ENCODE data around the gene CDKN2A. TPM values are rescaled to one million over a fixed set of nuclear protein-coding genes. Genes with fewer than 3 reads are reported as not detected.

The CDKN2A gene
- total RNA-seq, 1 experiment from 2014 or later, result 257 TPM

GRCh38 chr9:21941337-21941995 lies 52.7 kb downstream of the CDKN2A start:
- intact Hi-C loops (cut with micrococcal nuclease; ENCODE audit: unreplicated experiment), result no loop called here
- CTCF ChIA-PET, result no interaction called here
- DNase-seq, result no peak
- H3K27me3 Mint-ChIP-seq (ENCODE audit: unreplicated experiment), result no peaks in the 10 kb centered on the region
- H3K36me3 Mint-ChIP-seq (ENCODE audit: insufficient read depth, unreplicated experiment), result no peaks in the 10 kb centered on the region
- no peak overlapping the region for H3K4me3 Mint-ChIP-seq (ENCODE audit: low read depth, unreplicated experiment)
- H3K9me3 Mint-ChIP-seq (ENCODE audit: low read depth, unreplicated experiment), result no peaks in the 10 kb centered on the region
- no TSS peak for BruUV-seq (replicated peaks)
- H3K4me1 Mint-ChIP-seq (ENCODE audit: low read depth, unreplicated experiment), result no peaks in the 10 kb centered on the region
- no peak overlapping the region for H3K27ac Mint-ChIP-seq (ENCODE audit: unreplicated experiment)
- TF ChIP-seq CTCF (IDR thresholded peaks at IDR 0.05; ENCODE audit: unreplicated experiment), result no peak

GRCh38 chr9:21936161-21936560 lies 58.0 kb downstream of the CDKN2A start:
- DNase-seq, result no peak
- no peak overlapping the region for H3K4me3 Mint-ChIP-seq (ENCODE audit: low read depth, unreplicated experiment)
- intact Hi-C loops (cut with micrococcal nuclease; ENCODE audit: unreplicated experiment), result no loop called here
- no TSS peak for BruUV-seq (replicated peaks)
- H3K36me3 Mint-ChIP-seq (ENCODE audit: insufficient read depth, unreplicated experiment), result peaks cover 3% of the 10 kb centered on the region
- CTCF ChIA-PET, result no interaction called here
- no peaks in the 10 kb centered on the region for H3K27me3 Mint-ChIP-seq (ENCODE audit: unreplicated experiment)
- no peak for TF ChIP-seq CTCF (IDR thresholded peaks at IDR 0.05; ENCODE audit: unreplicated experiment)
- no peak overlapping the region for H3K27ac Mint-ChIP-seq (ENCODE audit: unreplicated experiment)
- no peaks in the 10 kb centered on the region for H3K9me3 Mint-ChIP-seq (ENCODE audit: low read depth, unreplicated experiment)
- peaks cover 16% of the 10 kb centered on the region for H3K4me1 Mint-ChIP-seq (ENCODE audit: low read depth, unreplicated experiment)

- H3K9me3 Mint-ChIP-seq (ENCODE audit: low read depth, unreplicated experiment), result no peaks in the 10 kb centered on the region
- no peaks in the 10 kb centered on the region for H3K27me3 Mint-ChIP-seq (ENCODE audit: unreplicated experiment)
- peaks cover 3% of the 10 kb centered on the region for H3K36me3 Mint-ChIP-seq (ENCODE audit: insufficient read depth, unreplicated experiment)
- TF ChIP-seq CTCF (IDR thresholded peaks at IDR 0.05; ENCODE audit: unreplicated experiment), result no peak
- H3K27ac Mint-ChIP-seq (ENCODE audit: unreplicated experiment), result no peak overlapping the region
- intact Hi-C loops (cut with micrococcal nuclease; ENCODE audit: unreplicated experiment), result no loop called here
- peaks cover 16% of the 10 kb centered on the region for H3K4me1 Mint-ChIP-seq (ENCODE audit: low read depth, unreplicated experiment)
- BruUV-seq (replicated peaks), result no TSS peak
- H3K4me3 Mint-ChIP-seq (ENCODE audit: low read depth, unreplicated experiment), result no peak overlapping the region
- no peak for DNase-seq
- CTCF ChIA-PET, result no interaction called here
These were observed 58.6 kb downstream of the CDKN2A start for GRCh38 chr9:21935631-21936030.

GRCh38 chr9:21933865-21934264 lies 60.3 kb downstream of the CDKN2A start:
- CTCF ChIA-PET, result no interaction called here
- Mint-ChIP-seq H3K4me1 (ENCODE audit: low read depth, unreplicated experiment) (peaks cover 16% of the 10 kb centered on the region), H3K9me3 (ENCODE audit: low read depth, unreplicated experiment) (no peaks in the 10 kb centered on the region), H3K27ac (ENCODE audit: unreplicated experiment) (no peak overlapping the region), H3K4me3 (ENCODE audit: low read depth, unreplicated experiment) (no peak overlapping the region), H3K36me3 (ENCODE audit: insufficient read depth, unreplicated experiment) (peaks cover 3% of the 10 kb centered on the region), H3K27me3 (ENCODE audit: unreplicated experiment) (no peaks in the 10 kb centered on the region)
- intact Hi-C loops (cut with micrococcal nuclease; ENCODE audit: unreplicated experiment), result no loop called here
- TF ChIP-seq CTCF (IDR thresholded peaks at IDR 0.05; ENCODE audit: unreplicated experiment), result no peak
- DNase-seq, result no peak
- no TSS peak for BruUV-seq (replicated peaks)

All from Calu3 (cell line).